Measurements from ENCODE around the gene ANGEL1.

DNA sequence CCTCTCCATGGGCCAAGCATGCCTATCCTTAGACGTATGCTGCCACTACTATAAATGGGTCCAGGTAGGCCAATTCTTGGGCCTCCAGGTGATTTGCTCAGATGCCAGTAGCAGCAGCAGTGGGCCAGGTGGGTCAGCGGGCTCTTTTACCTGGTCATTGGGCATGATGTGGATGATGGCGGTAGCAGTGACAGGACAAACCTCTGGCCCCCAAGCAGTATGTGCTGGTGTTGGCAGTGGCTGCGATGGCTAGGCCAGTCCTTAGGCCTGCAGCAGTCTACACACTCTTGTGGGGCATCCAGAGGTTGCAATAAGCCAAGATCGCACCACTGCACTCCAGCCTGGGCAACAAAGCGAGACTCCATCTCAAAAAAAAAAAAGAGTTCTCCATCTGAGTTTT lies 70.5 kb downstream of the ANGEL1 start:
- TF ChIP-seq, protein P1, sequence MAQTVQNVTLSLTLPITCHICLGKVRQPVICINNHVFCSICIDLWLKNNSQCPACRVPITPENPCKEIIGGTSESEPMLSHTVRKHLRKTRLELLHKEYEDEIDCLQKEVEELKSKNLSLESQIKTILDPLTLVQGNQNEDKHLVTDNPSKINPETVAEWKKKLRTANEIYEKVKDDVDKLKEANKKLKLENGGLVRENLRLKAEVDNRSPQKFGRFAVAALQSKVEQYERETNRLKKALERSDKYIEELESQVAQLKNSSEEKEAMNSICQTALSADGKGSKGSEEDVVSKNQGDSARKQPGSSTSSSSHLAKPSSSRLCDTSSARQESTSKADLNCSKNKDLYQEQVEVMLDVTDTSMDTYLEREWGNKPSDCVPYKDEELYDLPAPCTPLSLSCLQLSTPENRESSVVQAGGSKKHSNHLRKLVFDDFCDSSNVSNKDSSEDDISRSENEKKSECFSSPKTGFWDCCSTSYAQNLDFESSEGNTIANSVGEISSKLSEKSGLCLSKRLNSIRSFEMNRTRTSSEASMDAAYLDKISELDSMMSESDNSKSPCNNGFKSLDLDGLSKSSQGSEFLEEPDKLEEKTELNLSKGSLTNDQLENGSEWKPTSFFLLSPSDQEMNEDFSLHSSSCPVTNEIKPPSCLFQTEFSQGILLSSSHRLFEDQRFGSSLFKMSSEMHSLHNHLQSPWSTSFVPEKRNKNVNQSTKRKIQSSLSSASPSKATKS (CRISPR knock-in tag; IDR thresholded peaks at IDR 0.05): no peak
- TF ChIP-seq, protein P2, sequence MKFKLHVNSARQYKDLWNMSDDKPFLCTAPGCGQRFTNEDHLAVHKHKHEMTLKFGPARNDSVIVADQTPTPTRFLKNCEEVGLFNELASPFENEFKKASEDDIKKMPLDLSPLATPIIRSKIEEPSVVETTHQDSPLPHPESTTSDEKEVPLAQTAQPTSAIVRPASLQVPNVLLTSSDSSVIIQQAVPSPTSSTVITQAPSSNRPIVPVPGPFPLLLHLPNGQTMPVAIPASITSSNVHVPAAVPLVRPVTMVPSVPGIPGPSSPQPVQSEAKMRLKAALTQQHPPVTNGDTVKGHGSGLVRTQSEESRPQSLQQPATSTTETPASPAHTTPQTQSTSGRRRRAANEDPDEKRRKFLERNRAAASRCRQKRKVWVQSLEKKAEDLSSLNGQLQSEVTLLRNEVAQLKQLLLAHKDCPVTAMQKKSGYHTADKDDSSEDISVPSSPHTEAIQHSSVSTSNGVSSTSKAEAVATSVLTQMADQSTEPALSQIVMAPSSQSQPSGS (CRISPR knock-in tag; IDR thresholded peaks at IDR 0.05): no peak
- no peak for TF ChIP-seq CBX8 (IDR thresholded peaks at IDR 0.05; ENCODE audit: borderline replicate concordance, extremely low read depth, low read depth, low read length, poor library complexity, severe bottlenecking)
- TF ChIP-seq, protein P3, sequence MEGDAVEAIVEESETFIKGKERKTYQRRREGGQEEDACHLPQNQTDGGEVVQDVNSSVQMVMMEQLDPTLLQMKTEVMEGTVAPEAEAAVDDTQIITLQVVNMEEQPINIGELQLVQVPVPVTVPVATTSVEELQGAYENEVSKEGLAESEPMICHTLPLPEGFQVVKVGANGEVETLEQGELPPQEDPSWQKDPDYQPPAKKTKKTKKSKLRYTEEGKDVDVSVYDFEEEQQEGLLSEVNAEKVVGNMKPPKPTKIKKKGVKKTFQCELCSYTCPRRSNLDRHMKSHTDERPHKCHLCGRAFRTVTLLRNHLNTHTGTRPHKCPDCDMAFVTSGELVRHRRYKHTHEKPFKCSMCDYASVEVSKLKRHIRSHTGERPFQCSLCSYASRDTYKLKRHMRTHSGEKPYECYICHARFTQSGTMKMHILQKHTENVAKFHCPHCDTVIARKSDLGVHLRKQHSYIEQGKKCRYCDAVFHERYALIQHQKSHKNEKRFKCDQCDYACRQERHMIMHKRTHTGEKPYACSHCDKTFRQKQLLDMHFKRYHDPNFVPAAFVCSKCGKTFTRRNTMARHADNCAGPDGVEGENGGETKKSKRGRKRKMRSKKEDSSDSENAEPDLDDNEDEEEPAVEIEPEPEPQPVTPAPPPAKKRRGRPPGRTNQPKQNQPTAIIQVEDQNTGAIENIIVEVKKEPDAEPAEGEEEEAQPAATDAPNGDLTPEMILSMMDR (IDR thresholded peaks at IDR 0.05 in 2 of 3, conservative IDR thresholded peaks at IDR 0.05 in 1 of 3; ENCODE audit: insufficient read depth in 2 of 3, low read depth in 1 of 3, low read length in 3 of 3): no peak

All from K562 (cell line).